GM23338 (cell line): ENCODE data around the gene EIF2S3B. TPM values are rescaled to one million over a fixed set of nuclear protein-coding genes. Genes with fewer than 3 reads are reported as not detected.

Source experiments
- ATAC-seq: fragments of 200-7000 bp; cut with Tn5 transposase; 3 replicates; pipeline ENCODE4 v1.9.1; 2020
- DNase-seq: peaks from one replicate; pipeline ENCODE4 v3.0.0-alpha.2; 2015; ENCODE audit warnings: low spot score
- H2AFZ ChIP-seq: fragments of 200-600 bp; sonication (generic); 2 replicates; pipeline ENCODE4 v1.8.0; 2016; ENCODE audit warnings: antibody characterized with exemption, mild to moderate bottlenecking, moderate library complexity
- H3F3A ChIP-seq: fragments of 200-600 bp; sonication (generic); replicated peaks from 2 replicates; pipeline ENCODE4 v1.8.0; 2017; ENCODE audit warnings: antibody characterized with exemption, mixed run types, low read depth
- H3K27ac ChIP-seq: fragments of 200-600 bp; sonication (generic); 2 replicates; pipeline ENCODE4 v1.6.1; 2016; ENCODE audit warnings: low read depth
- H3K27me3 ChIP-seq: fragments of 200-600 bp; sonication (generic); 2 replicates; pipeline ENCODE4 v1.8.0; 2016; ENCODE audit warnings: mild to moderate bottlenecking, mixed run types, moderate library complexity; ENCODE audit not compliant: insufficient read depth
- H3K36me3 ChIP-seq: fragments of 200-600 bp; sonication (generic); 2 replicates; pipeline ENCODE4 v1.8.0; 2016; ENCODE audit warnings: mild to moderate bottlenecking; ENCODE audit not compliant: insufficient read depth
- H3K4me1 ChIP-seq: fragments of 200-600 bp; sonication (generic); 2 replicates; pipeline ENCODE4 v1.8.0; 2016; ENCODE audit warnings: mild to moderate bottlenecking, moderate library complexity; ENCODE audit not compliant: insufficient read depth
- H3K4me2 ChIP-seq: fragments of 200-600 bp; sonication (generic); 2 replicates; pipeline ENCODE4 v1.7.1; 2017; ENCODE audit warnings: mixed run types
- H3K4me3 ChIP-seq: fragments of 200-600 bp; sonication (generic); 2 replicates; pipeline ENCODE4 v1.6.1; 2016; ENCODE audit warnings: mixed run types
- H3K79me2 ChIP-seq: fragments of 200-600 bp; sonication (generic); replicated peaks from 2 replicates; pipeline ENCODE4 v1.8.0; 2017; ENCODE audit warnings: mild to moderate bottlenecking; ENCODE audit not compliant: insufficient read depth
- H3K9me2 ChIP-seq: fragments of 200-600 bp; sonication (generic); 2 replicates; pipeline ENCODE4 v1.8.0; 2017; ENCODE audit not compliant: insufficient read depth
- H4K20me1 ChIP-seq: fragments of 200-600 bp; sonication (generic); replicated peaks from 2 replicates; pipeline ENCODE4 v1.8.0; 2017; ENCODE audit warnings: mild to moderate bottlenecking; ENCODE audit not compliant: insufficient read depth
- H3K27ac Mint-ChIP-seq: 2 replicates; pipeline ENCODE4 v1.8.0; 2020; ENCODE audit warnings: inconsistent platforms, mild to moderate bottlenecking, moderate library complexity, mixed read lengths
- H3K27me3 Mint-ChIP-seq: 3 replicates; pipeline ENCODE4 v1.8.0; 2022; ENCODE audit warnings: low read depth, mild to moderate bottlenecking, moderate library complexity, mixed read lengths, inconsistent platforms; ENCODE audit not compliant: insufficient read depth, poor library complexity
- H3K36me3 Mint-ChIP-seq: 3 replicates; pipeline ENCODE4 v1.8.0; 2021; ENCODE audit warnings: low read depth, mild to moderate bottlenecking, inconsistent platforms, moderate library complexity, mixed read lengths
- H3K4me1 Mint-ChIP-seq: 3 replicates; pipeline ENCODE4 v1.8.0; 2020; ENCODE audit warnings: mild to moderate bottlenecking, inconsistent platforms, mixed read lengths
- H3K4me3 Mint-ChIP-seq: 3 replicates; pipeline ENCODE4 v1.8.0; 2021; ENCODE audit warnings: moderate library complexity, mild to moderate bottlenecking, inconsistent platforms, mixed read lengths
- H3K9me3 Mint-ChIP-seq: 3 replicates; pipeline ENCODE4 v1.8.0; 2020; ENCODE audit warnings: moderate library complexity, mild to moderate bottlenecking, inconsistent platforms, mixed read lengths
- CREB1 ChIP-seq: fragments of 250-450 bp; sonication (Bioruptor Pico); IDR thresholded peaks from 2 replicates; pipeline ENCODE4 v1.5.0; 2020; ENCODE audit warnings: low read depth, mild to moderate bottlenecking, moderate library complexity
- EZH2 ChIP-seq: fragments of 200-600 bp; sonication (generic); IDR thresholded peaks from one replicate; pipeline ENCODE4 v1.8.0; 2017; ENCODE audit warnings: antibody characterized with exemption, mild to moderate bottlenecking, low read depth; ENCODE audit not compliant: unreplicated experiment
- EZH2phosphoT487 ChIP-seq: fragments of 200-600 bp; sonication (generic); IDR thresholded peaks from one replicate; pipeline ENCODE4 v1.8.1; 2018; ENCODE audit warnings: antibody characterized with exemption; ENCODE audit not compliant: unreplicated experiment
- JUNB ChIP-seq: IDR thresholded peaks from one replicate; pipeline ENCODE4 v1.6.1; 2016; ENCODE audit warnings: antibody characterized with exemption; ENCODE audit not compliant: unreplicated experiment
- NANOG ChIP-seq: IDR thresholded peaks from 2 replicates; pipeline ENCODE4 v1.6.1; 2016; ENCODE audit warnings: antibody characterized with exemption, borderline replicate concordance
- POLR2AphosphoS5 ChIP-seq: IDR thresholded peaks from 2 replicates; pipeline ENCODE4 v1.6.1; 2016; ENCODE audit warnings: antibody characterized with exemption, low read depth
- STAT1 ChIP-seq: IDR thresholded peaks from one replicate; pipeline ENCODE4 v1.6.1; 2016; ENCODE audit warnings: antibody characterized with exemption; ENCODE audit not compliant: unreplicated experiment
- ZNF114 ChIP-seq: fragments of 250-450 bp; sonication (Bioruptor Pico); IDR thresholded peaks from 2 replicates; pipeline ENCODE4 v1.5.0; 2020; ENCODE audit warnings: mild to moderate bottlenecking, moderate library complexity
- ZNF331 ChIP-seq: fragments of 250-450 bp; sonication (Bioruptor Pico); IDR thresholded peaks from 2 replicates; pipeline ENCODE4 v1.5.0; 2020; ENCODE audit warnings: low read depth, mild to moderate bottlenecking, moderate library complexity
- polyA plus RNA-seq: library from polyadenylated mRNA; unstranded; fragments of >200 nt; fragmentation: Nextera tagmentation; extraction: Ambion mirVana; gene quantifications from 2 replicates; pipeline ENCODE4 v1.2.1, GENCODE V29; 2016
- total RNA-seq: library from RNA; depleted of rRNA; stranded (reverse); fragments of >200 nt; shearing (Covaris generic); gene quantifications from 2 replicates; pipeline ENCODE4 v1.2.3, GENCODE V29; 2014
- TF ChIP-seq, protein P1 (sequence below), 2 experiments: fragments of 200-600 bp in 1 of 2; sonication (generic) in 1 of 2; conservative IDR thresholded peaks; 2 replicates each; pipeline versions ENCODE4 v1.5.1 to v1.6.1; 2016 to 2017; ENCODE audit warnings: antibody characterized with exemption in 2 of 2, low read depth in 2 of 2, mild to moderate bottlenecking in 2 of 2, moderate library complexity in 1 of 2
- TF ChIP-seq, protein P2 (sequence below): fragments of 250-450 bp; sonication (Bioruptor Pico); IDR thresholded peaks from 2 replicates; pipeline ENCODE4 v1.5.0; 2020; ENCODE audit warnings: mild to moderate bottlenecking, moderate library complexity
- TF ChIP-seq, protein P3 (sequence below): IDR thresholded peaks from 2 replicates; pipeline ENCODE4 v1.6.1; 2016; ENCODE audit warnings: antibody characterized with exemption
- TF ChIP-seq, protein P4 (sequence below): IDR thresholded peaks from one replicate; pipeline ENCODE4 v1.6.1; 2018; ENCODE audit warnings: antibody characterized with exemption; ENCODE audit not compliant: unreplicated experiment

The EIF2S3B gene
- total and polyA plus RNA-seq, 2 experiments from 2014 or later: 0.24 to 10.8 TPM

DNA sequence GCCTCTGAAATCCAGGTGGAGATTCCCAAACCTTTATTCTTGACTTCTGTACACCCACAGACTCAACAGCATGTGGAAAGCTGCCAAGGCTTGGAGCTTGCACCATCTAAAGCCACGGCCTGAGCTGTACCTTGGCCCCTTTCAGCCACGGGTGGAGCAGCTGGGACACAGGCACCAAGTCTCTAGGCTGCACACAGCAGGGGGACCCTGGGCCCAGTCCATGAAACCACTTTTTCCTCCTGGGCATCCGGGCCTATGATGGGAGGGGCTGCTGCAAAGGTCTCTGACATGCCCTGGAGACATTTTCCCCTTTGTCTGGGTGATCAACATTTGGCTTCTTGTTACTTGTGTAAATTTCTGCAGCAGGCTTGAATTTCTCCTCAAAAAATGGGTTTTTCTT is 32.0 kb downstream of the EIF2S3B start:
- Histone ChIP-seq H3K4me3 (no peak overlapping the region), H3K27me3 (no peaks in the 10 kb centered on the region), H2AFZ (no peak overlapping the region), H3K27ac (no peak overlapping the region), H3K4me1 (no peaks in the 10 kb centered on the region), H3K36me3 (no peaks in the 10 kb centered on the region), H3K4me2 (no peak overlapping the region), H3K9me2 (no peaks in the 10 kb centered on the region), H4K20me1 (no peaks in the 10 kb centered on the region), H3K79me2 (no peaks in the 10 kb centered on the region), H3F3A (no peaks in the 10 kb centered on the region)
- ATAC-seq (no peak), DNase-seq (no peak)
- Mint-ChIP-seq H3K4me1 (no peaks in the 10 kb centered on the region), H3K36me3 (no peaks in the 10 kb centered on the region), H3K27ac (no peak overlapping the region), H3K4me3 (no peak overlapping the region), H3K9me3 (no peaks in the 10 kb centered on the region), H3K27me3 (no peaks in the 10 kb centered on the region)
- TF ChIP-seq EZH2phosphoT487 (no peak), NANOG (no peak), STAT1 (no peak), ZNF114 (CRISPR knock-in tag) (no peak), POLR2AphosphoS5 (no peak), CREB1 (CRISPR knock-in tag) (no peak), EZH2 (no peak), ZNF331 (no peak), JUNB (no peak)
- TF ChIP-seq, protein P1, sequence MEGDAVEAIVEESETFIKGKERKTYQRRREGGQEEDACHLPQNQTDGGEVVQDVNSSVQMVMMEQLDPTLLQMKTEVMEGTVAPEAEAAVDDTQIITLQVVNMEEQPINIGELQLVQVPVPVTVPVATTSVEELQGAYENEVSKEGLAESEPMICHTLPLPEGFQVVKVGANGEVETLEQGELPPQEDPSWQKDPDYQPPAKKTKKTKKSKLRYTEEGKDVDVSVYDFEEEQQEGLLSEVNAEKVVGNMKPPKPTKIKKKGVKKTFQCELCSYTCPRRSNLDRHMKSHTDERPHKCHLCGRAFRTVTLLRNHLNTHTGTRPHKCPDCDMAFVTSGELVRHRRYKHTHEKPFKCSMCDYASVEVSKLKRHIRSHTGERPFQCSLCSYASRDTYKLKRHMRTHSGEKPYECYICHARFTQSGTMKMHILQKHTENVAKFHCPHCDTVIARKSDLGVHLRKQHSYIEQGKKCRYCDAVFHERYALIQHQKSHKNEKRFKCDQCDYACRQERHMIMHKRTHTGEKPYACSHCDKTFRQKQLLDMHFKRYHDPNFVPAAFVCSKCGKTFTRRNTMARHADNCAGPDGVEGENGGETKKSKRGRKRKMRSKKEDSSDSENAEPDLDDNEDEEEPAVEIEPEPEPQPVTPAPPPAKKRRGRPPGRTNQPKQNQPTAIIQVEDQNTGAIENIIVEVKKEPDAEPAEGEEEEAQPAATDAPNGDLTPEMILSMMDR (conservative IDR thresholded peaks at IDR 0.05; ENCODE audit: low read depth in 2 of 2): no peak
- TF ChIP-seq, protein P2, sequence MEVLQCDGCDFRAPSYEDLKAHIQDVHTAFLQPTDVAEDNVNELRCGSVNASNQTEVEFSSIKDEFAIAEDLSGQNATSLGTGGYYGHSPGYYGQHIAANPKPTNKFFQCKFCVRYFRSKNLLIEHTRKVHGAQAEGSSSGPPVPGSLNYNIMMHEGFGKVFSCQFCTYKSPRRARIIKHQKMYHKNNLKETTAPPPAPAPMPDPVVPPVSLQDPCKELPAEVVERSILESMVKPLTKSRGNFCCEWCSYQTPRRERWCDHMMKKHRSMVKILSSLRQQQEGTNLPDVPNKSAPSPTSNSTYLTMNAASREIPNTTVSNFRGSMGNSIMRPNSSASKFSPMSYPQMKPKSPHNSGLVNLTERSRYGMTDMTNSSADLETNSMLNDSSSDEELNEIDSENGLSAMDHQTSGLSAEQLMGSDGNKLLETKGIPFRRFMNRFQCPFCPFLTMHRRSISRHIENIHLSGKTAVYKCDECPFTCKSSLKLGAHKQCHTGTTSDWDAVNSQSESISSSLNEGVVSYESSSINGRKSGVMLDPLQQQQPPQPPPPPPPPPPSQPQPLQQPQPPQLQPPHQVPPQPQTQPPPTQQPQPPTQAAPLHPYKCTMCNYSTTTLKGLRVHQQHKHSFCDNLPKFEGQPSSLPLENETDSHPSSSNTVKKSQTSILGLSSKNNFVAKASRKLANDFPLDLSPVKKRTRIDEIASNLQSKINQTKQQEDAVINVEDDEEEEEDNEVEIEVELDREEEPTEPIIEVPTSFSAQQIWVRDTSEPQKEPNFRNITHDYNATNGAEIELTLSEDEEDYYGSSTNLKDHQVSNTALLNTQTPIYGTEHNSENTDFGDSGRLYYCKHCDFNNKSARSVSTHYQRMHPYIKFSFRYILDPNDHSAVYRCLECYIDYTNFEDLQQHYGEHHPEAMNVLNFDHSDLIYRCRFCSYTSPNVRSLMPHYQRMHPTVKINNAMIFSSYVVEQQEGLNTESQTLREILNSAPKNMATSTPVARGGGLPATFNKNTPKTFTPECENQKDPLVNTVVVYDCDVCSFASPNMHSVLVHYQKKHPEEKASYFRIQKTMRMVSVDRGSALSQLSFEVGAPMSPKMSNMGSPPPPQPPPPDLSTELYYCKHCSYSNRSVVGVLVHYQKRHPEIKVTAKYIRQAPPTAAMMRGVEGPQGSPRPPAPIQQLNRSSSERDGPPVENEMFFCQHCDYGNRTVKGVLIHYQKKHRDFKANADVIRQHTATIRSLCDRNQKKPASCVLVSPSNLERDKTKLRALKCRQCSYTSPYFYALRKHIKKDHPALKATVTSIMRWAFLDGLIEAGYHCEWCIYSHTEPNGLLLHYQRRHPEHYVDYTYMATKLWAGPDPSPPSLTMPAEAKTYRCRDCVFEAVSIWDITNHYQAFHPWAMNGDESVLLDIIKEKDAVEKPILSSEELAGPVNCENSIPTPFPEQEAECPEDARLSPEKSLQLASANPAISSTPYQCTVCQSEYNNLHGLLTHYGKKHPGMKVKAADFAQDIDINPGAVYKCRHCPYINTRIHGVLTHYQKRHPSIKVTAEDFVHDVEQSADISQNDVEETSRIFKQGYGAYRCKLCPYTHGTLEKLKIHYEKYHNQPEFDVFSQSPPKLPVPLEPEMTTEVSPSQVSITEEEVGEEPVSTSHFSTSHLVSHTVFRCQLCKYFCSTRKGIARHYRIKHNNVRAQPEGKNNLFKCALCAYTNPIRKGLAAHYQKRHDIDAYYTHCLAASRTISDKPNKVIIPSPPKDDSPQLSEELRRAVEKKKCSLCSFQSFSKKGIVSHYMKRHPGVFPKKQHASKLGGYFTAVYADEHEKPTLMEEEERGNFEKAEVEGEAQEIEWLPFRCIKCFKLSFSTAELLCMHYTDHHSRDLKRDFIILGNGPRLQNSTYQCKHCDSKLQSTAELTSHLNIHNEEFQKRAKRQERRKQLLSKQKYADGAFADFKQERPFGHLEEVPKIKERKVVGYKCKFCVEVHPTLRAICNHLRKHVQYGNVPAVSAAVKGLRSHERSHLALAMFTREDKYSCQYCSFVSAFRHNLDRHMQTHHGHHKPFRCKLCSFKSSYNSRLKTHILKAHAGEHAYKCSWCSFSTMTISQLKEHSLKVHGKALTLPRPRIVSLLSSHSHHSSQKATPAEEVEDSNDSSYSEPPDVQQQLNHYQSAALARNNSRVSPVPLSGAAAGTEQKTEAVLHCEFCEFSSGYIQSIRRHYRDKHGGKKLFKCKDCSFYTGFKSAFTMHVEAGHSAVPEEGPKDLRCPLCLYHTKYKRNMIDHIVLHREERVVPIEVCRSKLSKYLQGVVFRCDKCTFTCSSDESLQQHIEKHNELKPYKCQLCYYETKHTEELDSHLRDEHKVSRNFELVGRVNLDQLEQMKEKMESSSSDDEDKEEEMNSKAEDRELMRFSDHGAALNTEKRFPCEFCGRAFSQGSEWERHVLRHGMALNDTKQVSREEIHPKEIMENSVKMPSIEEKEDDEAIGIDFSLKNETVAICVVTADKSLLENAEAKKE (CRISPR knock-in tag): no peak
- TF ChIP-seq, protein P3, sequence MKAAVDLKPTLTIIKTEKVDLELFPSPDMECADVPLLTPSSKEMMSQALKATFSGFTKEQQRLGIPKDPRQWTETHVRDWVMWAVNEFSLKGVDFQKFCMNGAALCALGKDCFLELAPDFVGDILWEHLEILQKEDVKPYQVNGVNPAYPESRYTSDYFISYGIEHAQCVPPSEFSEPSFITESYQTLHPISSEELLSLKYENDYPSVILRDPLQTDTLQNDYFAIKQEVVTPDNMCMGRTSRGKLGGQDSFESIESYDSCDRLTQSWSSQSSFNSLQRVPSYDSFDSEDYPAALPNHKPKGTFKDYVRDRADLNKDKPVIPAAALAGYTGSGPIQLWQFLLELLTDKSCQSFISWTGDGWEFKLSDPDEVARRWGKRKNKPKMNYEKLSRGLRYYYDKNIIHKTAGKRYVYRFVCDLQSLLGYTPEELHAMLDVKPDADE: no peak
- TF ChIP-seq, protein P4, sequence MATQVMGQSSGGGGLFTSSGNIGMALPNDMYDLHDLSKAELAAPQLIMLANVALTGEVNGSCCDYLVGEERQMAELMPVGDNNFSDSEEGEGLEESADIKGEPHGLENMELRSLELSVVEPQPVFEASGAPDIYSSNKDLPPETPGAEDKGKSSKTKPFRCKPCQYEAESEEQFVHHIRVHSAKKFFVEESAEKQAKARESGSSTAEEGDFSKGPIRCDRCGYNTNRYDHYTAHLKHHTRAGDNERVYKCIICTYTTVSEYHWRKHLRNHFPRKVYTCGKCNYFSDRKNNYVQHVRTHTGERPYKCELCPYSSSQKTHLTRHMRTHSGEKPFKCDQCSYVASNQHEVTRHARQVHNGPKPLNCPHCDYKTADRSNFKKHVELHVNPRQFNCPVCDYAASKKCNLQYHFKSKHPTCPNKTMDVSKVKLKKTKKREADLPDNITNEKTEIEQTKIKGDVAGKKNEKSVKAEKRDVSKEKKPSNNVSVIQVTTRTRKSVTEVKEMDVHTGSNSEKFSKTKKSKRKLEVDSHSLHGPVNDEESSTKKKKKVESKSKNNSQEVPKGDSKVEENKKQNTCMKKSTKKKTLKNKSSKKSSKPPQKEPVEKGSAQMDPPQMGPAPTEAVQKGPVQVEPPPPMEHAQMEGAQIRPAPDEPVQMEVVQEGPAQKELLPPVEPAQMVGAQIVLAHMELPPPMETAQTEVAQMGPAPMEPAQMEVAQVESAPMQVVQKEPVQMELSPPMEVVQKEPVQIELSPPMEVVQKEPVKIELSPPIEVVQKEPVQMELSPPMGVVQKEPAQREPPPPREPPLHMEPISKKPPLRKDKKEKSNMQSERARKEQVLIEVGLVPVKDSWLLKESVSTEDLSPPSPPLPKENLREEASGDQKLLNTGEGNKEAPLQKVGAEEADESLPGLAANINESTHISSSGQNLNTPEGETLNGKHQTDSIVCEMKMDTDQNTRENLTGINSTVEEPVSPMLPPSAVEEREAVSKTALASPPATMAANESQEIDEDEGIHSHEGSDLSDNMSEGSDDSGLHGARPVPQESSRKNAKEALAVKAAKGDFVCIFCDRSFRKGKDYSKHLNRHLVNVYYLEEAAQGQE: no peak
